AG04450 (cell line): ENCODE data around the gene CRYBA1. TPM values are rescaled to one million over a fixed set of nuclear protein-coding genes. Genes with fewer than 3 reads are reported as not detected.
"Not testable (repeated sequence)": the region's sequence is repeated elsewhere in the genome, so short reads cannot be mapped to it uniquely, and the experiment has no call there.

Experiments used
- CTCF ChIA-PET: fragments of 300-600, 350-600 bp; formaldehyde crosslinking; extraction: SDS; loops from one replicate; lab custom pipeline; 2022; ENCODE audit warnings: antibody characterized with exemption, inconsistent platforms; lab: Charles Lee
- POLR2A ChIA-PET: fragments of 350-600 bp; formaldehyde crosslinking; extraction: SDS; loops from one replicate; lab custom pipeline; 2021; ENCODE audit warnings: antibody characterized with exemption, inconsistent platforms; lab: Yijun Ruan, JAX
- DNase-seq: peaks from one replicate; pipeline ENCODE4 v3.0.0-alpha.2; 2011; ENCODE audit warnings: low read depth, low spot score
- H3K27ac ChIP-seq: one replicate; pipeline ENCODE4 v1.5.1; 2012; ENCODE audit warnings: low read depth, low read length, control low read depth
- H3K27me3 ChIP-seq: one replicate; pipeline ENCODE4 v1.6.0; 2012; ENCODE audit warnings: low read length; ENCODE audit not compliant: control insufficient read depth, insufficient read depth
- H3K4me3 ChIP-seq: 2 replicates; pipeline ENCODE4 v1.5.1; 2011; ENCODE audit warnings: mild to moderate bottlenecking, low read depth, low read length, control low read depth
- H3K9me3 ChIP-seq: 2 replicates; pipeline ENCODE4 v1.5.1; 2012; ENCODE audit warnings: low read length; ENCODE audit not compliant: control insufficient read depth, insufficient read depth
- CTCF ChIP-seq: IDR thresholded peaks from 2 replicates; pipeline ENCODE4 v1.5.1; 2011; ENCODE audit warnings: low read depth, low read length, control low read depth, inconsistent platforms
- polyA plus RNA-seq: library from polyadenylated mRNA; depleted of rRNA; stranded (reverse); fragments of >200 nt; gene quantifications from 2 replicates; pipeline ENCODE4 v1.2.3, GENCODE V29; 2011

The CRYBA1 gene
- polyA plus RNA-seq, 1 experiment, result not detected

DNA sequence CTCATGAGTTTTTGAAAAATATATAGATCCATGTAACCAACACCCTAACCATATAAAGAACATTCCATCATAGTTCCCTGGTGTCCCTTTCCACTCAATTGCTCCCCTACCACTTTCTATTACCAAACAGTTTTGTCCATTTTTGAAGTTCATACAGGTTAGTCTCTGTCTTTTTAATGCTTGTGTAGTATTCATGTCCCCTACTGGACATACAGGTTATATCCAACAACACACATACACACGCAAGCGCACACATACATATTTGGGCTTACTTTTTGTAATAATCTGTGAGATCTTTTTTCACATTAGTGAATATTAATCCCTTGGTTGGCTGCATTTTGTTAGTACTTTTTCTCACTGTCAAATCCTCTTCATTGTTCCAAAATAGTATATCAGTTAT lies 6.4 kb downstream of the CRYBA1 start:
- CTCF ChIA-PET, result no interaction called here
- H3K4me3 ChIP-seq, result no peak overlapping the region
- no peaks in the 10 kb centered on the region for H3K9me3 ChIP-seq
- no peaks in the 10 kb centered on the region for H3K27me3 ChIP-seq
- POLR2A ChIA-PET, result no interaction called here
- no peak for TF ChIP-seq CTCF
- no peak for DNase-seq
- no peak overlapping the region for H3K27ac ChIP-seq

DNA sequence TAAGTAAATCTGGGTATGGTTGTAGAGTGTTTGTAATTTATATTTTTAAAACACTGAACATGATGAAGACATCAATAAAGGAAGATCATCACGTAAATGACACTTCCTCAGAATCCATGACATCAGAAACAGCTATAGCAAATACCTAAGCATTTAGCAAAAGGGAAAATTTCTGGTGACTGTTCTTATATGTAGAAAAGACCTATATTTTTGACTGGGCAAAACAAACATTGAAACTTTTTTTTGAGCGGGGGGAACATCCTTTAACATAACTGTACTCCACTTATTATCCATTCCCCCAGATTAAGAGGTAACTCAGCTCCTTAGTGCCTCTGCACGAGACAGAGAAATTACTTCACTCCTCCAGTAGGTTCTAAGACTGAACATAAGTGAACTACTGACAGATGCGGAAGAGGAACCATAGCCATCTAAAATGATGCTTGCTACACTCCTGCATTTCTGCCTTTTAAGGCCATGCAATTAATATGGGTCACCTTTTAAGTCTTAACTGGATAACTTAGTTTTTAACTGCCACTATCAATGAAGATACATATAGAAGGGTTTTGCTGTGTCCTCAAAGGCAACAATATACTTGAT lies 9.4 kb downstream of the CRYBA1 start:
- ChIA-PET POLR2A (interaction anchor here (0.7 kb wide), 1 partner anchor 38 kb away, joined by 3 read pairs; the partner anchor contains the start of gene NUFIP2), CTCF (interaction anchor here (0.7 to 7.9 kb wide), 8 partner anchors 10 to 361 kb away, joined by 3 to 48 read pairs (median 4); partner anchors contain the start of gene NUFIP2)
- DNase-seq, result no peak
- Histone ChIP-seq H3K9me3 (no peaks in the 10 kb centered on the region), H3K27me3 (no peaks in the 10 kb centered on the region), H3K27ac (no peak overlapping the region), H3K4me3 (no peak overlapping the region)
- TF ChIP-seq CTCF, result no peak

GRCh38 chr17:29256735-29257466 lies 10.2 kb downstream of the CRYBA1 start:
- Histone ChIP-seq H3K27me3 (no peaks in the 10 kb centered on the region), H3K27ac (no peak overlapping the region), H3K4me3 (no peak overlapping the region), H3K9me3 (no peaks in the 10 kb centered on the region)
- CTCF ChIA-PET, result interaction anchor here (0.6 to 7.9 kb wide), 9 partner anchors 34 to 140 kb away, joined by 3 to 48 read pairs (median 4); partner anchors contain the start of gene NUFIP2
- POLR2A ChIA-PET, result interaction anchor here (0.7 to 1.5 kb wide), 3 partner anchors 16 to 108 kb away, joined by 3 to 6 read pairs (median 5); partner anchors contain the start of gene NUFIP2
- TF ChIP-seq CTCF, result no peak
- DNase-seq, result no peak

DNA sequence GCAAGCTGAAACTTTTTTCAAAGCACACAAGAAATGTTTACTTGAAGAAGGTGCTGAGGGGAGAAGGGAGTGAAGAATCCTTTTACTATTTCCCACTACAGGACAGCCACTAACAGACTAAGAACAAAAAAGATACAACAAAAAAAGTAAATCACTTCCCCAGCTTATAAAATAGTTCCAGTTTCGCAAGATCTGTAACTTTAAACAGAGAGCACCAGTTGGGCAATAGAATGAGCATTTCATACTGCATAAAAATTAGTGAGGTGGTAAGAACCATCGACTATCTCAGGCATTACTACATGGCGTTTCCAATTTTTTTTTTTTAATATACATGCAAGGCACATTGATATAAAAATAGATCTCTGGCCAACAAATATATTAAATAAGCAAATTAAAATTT lies 11.1 kb downstream of the CRYBA1 start:
- H3K27ac ChIP-seq, result no peak overlapping the region
- DNase-seq, result no peak
- ChIA-PET CTCF (interaction anchor here (0.9 to 7.9 kb wide), 8 partner anchors 33 to 141 kb away, joined by 3 to 48 read pairs (median 6); partner anchors contain the start of gene MYO18A), POLR2A (interaction anchor here (1.3 to 1.5 kb wide), 2 partner anchors 17 to 109 kb away, joined by 5 to 6 read pairs; no protein-coding TSS in a partner anchor)
- H3K4me3 ChIP-seq, result no peak overlapping the region
- no peak for TF ChIP-seq CTCF
- no peaks in the 10 kb centered on the region for H3K9me3 ChIP-seq
- H3K27me3 ChIP-seq, result no peaks in the 10 kb centered on the region

DNA sequence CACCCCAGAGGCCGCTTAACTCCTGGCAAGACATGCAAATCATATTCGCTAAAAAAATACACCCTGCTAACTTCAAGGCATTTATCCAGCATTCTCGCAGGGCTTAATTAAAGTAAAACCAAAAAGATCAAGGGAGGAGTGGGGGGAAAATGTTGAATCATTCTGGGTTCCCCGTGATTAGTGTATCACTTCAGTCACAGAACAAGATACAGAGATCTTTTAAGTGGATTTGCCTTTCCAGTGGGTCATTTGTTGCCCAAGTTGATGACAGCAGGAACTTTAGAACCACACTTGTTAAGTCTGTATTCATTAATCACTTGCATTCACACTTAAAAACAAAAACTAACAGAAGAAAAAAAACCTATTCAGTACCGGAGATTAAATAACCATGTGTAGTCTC lies 17.3 kb downstream of the CRYBA1 start:
- H3K27me3 ChIP-seq, result no peaks in the 10 kb centered on the region

GRCh38 chr17:29271980-29272379 lies 25.3 kb downstream of the CRYBA1 start:
- DNase-seq, CTCF ChIA-PET, POLR2A ChIA-PET, H3K9me3 ChIP-seq, H3K4me3 ChIP-seq, H3K27ac ChIP-seq, H3K27me3 ChIP-seq: not testable (repeated sequence)

More for the DNA sequence above, 17.3 kb downstream of the CRYBA1 start:
- POLR2A ChIA-PET, result no interaction called here
- Histone ChIP-seq H3K4me3 (no peak overlapping the region), H3K9me3 (no peaks in the 10 kb centered on the region), H3K27ac (no peak overlapping the region)
- CTCF ChIA-PET, result no interaction called here
- TF ChIP-seq CTCF, result no peak
- DNase-seq, result no peak
